ENCODE data around the gene GNL2.

Gene GNL2

DNA sequence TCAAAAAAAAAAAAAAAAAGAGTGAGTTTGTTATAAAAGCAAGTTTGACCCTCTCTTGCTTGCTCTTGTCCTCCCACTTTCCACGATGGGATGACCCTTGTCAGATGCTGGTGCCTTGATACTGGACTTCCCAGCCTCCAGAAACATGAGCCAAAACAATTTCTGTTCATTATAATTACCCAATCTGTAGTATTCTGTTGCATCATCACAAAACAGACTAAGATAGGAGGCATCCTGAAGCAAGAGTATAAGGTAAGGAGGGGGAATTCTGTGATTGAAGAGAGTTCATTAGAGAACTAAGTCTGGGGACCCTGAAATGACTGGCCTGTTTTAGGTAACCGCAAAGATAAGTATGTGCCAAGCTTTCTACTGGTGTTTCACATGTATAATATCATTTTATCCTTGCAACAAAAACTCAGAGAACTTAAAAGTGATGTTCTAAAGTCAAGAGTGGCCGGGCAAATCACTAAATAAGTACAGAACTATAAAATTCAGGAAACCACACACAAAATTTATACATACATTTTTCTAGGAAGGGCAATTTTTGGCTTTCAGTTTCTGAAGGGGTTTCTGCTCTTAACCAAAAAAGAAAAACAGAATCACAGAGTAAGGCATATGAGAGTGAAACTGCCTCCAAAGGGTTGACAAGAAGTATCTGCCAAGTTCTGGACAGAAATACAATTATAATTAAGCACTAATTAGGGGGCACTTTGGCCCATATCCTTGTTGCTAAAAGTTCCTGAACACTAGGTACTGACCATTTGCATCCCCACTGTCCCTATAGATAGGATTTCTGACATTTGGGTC is 25.0 kb downstream of the GNL2 start:
- no peak for DNase-seq
- Histone ChIP-seq H3K27me3 (ENCODE audit: insufficient read depth, low read depth, severe bottlenecking) (no peaks in the 10 kb centered on the region), H3K9me3 (ENCODE audit: severe bottlenecking) (no peaks in the 10 kb centered on the region)

DNA sequence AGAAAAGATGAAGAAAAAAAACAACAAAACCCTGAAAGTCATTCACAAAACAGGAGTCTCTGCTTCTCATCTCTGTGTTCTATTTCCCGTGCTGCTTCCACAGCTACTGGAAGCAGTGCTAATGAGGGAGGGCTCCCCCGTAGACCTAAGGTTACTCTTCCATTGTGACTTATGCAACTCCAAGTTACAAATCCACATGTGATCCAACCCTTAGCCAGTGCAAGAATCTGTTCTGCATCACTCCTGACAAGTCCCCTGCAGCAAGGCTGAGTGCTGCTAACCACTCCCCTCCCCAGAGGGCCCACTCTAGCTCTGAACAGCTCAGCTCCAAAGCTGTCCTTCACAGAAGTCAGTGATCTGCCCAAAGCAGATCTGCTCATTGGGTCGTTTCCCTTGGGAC is 28.7 kb downstream of the GNL2 start:
- Histone ChIP-seq H3K9me3 (ENCODE audit: severe bottlenecking) (no peaks in the 10 kb centered on the region), H3K36me3 (peaks cover 74% of the 10 kb centered on the region), H3K27ac (no peak overlapping the region), H3K4me3 (ENCODE audit: low read depth, low read length) (no peak overlapping the region), H3K27me3 (ENCODE audit: insufficient read depth, low read depth, severe bottlenecking) (no peaks in the 10 kb centered on the region)
- DNase-seq: no peak
- TF ChIP-seq, protein P1, sequence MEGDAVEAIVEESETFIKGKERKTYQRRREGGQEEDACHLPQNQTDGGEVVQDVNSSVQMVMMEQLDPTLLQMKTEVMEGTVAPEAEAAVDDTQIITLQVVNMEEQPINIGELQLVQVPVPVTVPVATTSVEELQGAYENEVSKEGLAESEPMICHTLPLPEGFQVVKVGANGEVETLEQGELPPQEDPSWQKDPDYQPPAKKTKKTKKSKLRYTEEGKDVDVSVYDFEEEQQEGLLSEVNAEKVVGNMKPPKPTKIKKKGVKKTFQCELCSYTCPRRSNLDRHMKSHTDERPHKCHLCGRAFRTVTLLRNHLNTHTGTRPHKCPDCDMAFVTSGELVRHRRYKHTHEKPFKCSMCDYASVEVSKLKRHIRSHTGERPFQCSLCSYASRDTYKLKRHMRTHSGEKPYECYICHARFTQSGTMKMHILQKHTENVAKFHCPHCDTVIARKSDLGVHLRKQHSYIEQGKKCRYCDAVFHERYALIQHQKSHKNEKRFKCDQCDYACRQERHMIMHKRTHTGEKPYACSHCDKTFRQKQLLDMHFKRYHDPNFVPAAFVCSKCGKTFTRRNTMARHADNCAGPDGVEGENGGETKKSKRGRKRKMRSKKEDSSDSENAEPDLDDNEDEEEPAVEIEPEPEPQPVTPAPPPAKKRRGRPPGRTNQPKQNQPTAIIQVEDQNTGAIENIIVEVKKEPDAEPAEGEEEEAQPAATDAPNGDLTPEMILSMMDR (IDR thresholded peaks at IDR 0.05; ENCODE audit: low read depth, low read length): no peak

More for the DNA sequence above, 25.0 kb downstream of the GNL2 start:
- H3K36me3 ChIP-seq: peaks cover 90% of the 10 kb centered on the region
- no peak overlapping the region for H3K27ac ChIP-seq
- H3K4me3 ChIP-seq (ENCODE audit: low read depth, low read length): no peak overlapping the region
- TF ChIP-seq, protein P1 (IDR thresholded peaks at IDR 0.05; ENCODE audit: low read depth, low read length): no peak

DNA sequence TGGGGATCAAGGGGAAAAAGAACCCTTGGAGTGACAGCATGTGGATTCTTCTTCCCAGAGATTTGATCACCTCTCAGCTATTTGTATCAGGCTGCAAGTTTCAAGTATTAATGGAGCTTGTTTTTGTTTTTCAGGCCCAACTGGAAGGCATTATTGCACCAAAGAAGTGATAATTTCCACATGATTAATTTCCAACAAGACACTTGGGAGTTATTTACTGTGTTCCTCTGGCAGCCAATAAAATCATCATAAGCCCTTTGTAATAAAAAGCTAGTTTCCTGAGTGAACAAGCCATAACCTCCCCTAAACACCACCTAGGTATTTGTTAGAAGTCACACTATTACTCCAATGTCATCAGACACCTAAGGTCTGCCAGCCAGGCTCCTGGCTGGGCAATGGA is 30.8 kb downstream of the GNL2 start:
- peaks cover 71% of the 10 kb centered on the region for H3K36me3 ChIP-seq
- H3K4me3 ChIP-seq (ENCODE audit: low read depth, low read length): no peak overlapping the region
- DNase-seq: no peak
- no peak overlapping the region for H3K27ac ChIP-seq
- TF ChIP-seq, protein P1 (IDR thresholded peaks at IDR 0.05; ENCODE audit: low read depth, low read length): no peak
- no peaks in the 10 kb centered on the region for H3K9me3 ChIP-seq (ENCODE audit: severe bottlenecking)
- H3K27me3 ChIP-seq (ENCODE audit: insufficient read depth, low read depth, severe bottlenecking): no peaks in the 10 kb centered on the region

DNA sequence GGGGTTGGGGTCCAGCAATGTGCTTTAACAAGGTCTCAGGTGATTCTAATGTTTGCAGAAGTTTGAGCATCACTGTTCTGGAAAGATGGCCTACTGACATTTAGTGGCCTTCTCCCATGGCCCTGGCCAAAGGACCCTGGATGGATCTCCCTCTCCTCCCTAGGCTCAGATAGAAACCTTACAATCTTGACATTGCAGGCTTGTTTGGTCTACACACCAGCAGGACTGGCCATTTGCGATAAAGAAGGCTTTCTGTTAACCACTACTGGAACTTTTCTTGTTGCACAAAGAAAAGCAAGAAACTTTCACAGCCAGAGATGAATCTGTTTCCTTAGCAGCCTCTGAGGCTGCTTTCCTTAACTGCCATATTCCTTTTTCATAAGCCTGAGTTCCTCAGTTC is 32.8 kb downstream of the GNL2 start:
- DNase-seq: no peak
- no peak overlapping the region for H3K27ac ChIP-seq
- no peaks in the 10 kb centered on the region for H3K9me3 ChIP-seq (ENCODE audit: severe bottlenecking)
- H3K4me3 ChIP-seq (ENCODE audit: low read depth, low read length): no peak overlapping the region
- peaks cover 52% of the 10 kb centered on the region for H3K36me3 ChIP-seq
- TF ChIP-seq, protein P1 (IDR thresholded peaks at IDR 0.05; ENCODE audit: low read depth, low read length): no peak
- no peaks in the 10 kb centered on the region for H3K27me3 ChIP-seq (ENCODE audit: insufficient read depth, low read depth, severe bottlenecking)

DNA sequence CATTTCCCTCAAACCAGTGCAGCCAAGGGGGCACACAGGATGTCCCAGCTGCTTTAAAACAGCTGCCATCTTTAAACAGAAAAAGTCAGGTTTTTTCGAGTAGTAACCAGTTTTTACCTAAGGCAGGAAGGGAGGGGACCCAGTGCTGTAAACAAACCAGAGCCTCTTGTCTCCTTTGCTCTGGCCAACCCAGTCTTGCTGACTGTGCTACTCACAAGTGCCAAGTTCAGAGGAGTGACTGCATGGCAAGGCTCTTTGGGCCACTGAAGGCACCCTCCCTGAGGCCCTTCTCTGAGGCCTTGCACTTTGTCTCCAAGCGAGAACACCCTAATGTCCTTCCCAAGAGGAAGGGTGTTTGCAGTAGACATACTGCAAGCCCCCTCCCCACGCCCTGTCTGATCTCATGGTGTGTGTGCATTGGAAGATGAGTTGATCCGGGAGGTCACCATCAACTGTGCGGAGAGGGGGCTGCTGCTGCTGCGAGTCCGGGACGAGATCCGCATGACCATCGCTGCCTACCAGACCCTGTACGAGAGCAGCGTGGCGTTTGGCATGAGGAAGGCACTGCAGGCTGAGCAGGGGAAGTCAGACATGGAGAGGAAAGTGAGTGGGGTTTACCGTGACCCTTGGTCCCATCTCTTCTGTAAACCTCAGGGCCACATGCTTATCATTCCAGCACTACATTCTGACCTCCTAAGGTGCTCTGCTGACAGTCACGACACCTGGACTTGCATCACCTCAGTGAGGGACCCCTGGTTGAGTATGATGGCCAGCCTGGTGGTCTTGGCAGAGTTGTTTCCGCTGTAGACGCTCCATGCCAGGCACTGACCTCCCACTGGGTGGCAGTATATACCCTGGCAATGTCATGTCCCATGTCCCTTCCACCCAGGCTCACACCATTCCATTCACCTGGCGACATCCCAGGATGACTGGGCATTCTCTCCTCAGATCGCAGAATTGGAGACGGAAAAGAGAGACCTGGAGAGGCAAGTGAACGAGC is 34.3 kb downstream of the GNL2 start:
- Histone ChIP-seq H3K4me3 (ENCODE audit: low read depth, low read length) (no peak overlapping the region), H3K27ac (no peak overlapping the region), H3K36me3 (peaks cover 36% of the 10 kb centered on the region), H3K27me3 (ENCODE audit: insufficient read depth, low read depth, severe bottlenecking) (no peaks in the 10 kb centered on the region), H3K9me3 (ENCODE audit: severe bottlenecking) (no peaks in the 10 kb centered on the region)
- peak; percentile 42 for DNase-seq
- TF ChIP-seq, protein P1 (IDR thresholded peaks at IDR 0.05; ENCODE audit: low read depth, low read length): peak; percentile 81

Measured in WERI-Rb-1 (cell line).